H4 (cell line): ENCODE measurements around the gene SHISA6. TPM values are rescaled to one million over a fixed set of nuclear protein-coding genes. Genes with fewer than 3 reads are reported as not detected.
"Not testable (repeated sequence)": the region's sequence is repeated elsewhere in the genome, so short reads cannot be mapped to it uniquely, and the experiment has no call there.

ENCODE experiments used
- DNase-seq: peaks from one replicate; pipeline ENCODE4 v3.0.0-alpha.2; 2015; ENCODE audit warnings: low spot score
- total RNA-seq: library from RNA; depleted of rRNA; stranded (reverse); fragments of >200 nt; shearing (Covaris generic); gene quantifications from 2 replicates; pipeline ENCODE4 v1.2.3, GENCODE V29; 2014

Gene SHISA6
- total RNA-seq, 1 experiment from 2014 or later = not detected

DNA sequence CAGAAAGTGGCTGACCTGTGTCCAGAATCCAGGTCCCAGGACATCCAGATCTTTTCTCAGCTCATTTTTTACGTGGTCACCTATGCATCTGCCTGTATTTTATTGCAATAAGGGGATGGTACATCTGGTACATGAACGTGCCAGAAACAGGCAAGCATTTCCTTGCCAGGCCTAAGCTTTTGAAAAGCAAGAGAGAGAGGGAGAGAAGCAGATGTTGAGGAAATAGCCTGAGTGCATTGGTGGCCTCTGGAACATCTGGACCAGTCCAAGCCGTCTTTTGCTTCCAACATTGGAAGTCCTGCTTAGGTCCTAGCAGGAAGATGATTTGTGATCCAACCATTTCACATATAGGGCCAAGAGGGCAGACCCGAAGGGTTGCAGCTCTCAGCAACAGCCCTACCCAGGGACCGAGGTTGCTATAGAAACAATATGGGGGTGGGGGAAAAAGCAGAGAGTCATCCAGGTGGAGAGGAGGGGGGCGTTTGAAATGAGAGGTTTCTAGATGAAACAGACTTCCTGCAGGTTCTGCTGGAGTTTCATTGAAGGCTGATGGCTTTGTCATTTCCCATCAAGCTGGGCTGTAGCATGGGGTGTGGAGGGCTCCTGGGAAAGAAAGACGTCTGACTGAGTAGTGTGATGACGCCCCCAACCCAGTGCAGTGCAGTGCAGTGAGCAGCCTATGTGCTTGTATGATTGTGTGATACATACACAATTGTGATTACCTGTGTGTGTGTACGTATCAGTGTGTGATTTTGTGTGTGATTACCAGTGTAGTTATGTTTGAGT is 61.6 kb downstream of the SHISA6 start:
- no peak for DNase-seq

DNA sequence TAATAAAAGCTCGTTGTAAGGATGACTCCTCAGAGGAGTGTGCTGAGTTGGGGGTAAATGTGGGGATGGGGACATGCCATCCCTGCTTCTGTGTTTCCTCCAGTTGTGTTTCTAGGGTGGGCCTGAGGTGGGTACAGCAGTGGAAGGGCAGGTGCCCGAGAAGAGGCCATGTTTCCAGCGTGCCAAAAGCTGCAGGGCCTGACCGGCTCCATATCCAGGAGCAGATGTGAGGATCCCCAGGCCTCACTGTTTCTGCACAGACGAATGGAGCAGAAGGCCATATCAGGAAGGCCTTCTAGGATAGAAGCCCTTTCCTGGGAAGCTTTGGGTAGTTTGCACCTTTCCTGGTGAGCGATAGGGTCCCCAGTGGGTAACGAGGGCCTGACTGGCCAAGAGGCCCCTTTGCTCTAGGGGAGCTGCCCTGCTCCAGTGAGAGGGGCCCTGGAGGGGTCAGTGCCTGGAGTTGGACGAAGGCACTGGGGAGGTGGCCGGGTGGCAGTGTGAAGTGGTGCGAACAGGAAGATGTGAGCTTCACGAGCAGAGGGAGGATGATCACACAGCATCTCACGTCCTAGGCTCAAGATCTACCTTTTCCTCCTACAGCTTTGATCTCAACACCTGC is 62.9 kb downstream of the SHISA6 start:
- no peak for DNase-seq

DNA sequence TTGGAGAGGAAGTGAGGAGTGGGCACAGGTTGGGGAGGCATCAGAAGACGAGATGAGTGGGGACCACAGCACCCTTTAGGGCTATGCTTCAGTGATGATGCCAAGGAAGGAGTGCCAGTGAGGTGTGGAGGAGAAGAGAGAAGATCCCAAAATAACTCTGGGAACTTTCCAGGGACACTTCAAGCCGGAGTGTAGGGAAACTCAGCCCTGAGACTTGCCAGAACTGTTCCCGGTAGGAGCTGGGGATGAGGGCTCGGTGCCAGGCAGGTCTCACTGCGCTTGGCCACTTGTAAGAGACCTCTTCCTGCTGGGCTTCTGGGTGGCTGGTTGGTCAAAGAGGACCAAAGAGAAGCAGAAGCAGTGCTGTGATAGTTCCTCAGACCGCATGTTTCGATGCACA is 63.6 kb downstream of the SHISA6 start:
- no peak for DNase-seq

DNA sequence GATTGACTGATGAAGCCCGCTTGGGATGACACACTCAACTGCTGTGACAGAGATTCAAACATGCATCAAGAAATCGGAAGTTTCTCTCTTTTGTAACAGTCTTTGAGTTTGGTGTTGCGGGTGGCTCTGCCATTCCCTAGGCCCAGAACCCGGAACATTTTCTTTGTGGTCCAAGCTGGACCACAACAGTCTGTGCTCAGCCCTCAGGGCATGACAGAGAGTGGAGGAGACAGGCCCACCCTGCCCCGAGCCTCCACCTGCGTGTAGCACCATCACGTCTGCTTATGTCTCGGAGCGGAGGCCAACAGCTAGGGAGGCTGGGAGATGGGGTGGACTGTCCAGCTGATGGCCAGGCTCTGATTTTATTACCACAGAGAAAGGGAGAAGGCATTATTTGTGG is 64.5 kb downstream of the SHISA6 start:
- no peak for DNase-seq

DNA sequence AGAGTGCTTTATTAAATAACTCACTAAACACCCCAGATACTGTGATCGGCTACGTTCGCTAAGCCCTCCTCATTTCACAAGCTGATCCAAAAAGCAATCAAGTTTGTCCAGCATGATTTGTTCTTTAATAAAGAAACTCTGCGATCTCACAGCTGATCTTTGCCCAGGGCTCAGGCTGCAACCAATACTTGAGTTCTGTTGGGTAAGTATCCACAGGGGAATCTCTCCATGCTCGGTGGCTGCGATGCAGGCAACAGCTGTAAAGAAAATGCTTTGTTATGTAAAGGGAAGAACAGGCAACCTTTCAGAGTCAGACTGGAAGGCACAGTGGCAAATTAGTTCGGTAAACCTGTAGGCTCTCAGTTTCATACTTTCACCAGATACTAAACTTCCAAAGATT is 67.5 kb downstream of the SHISA6 start:
- DNase-seq = no peak

DNA sequence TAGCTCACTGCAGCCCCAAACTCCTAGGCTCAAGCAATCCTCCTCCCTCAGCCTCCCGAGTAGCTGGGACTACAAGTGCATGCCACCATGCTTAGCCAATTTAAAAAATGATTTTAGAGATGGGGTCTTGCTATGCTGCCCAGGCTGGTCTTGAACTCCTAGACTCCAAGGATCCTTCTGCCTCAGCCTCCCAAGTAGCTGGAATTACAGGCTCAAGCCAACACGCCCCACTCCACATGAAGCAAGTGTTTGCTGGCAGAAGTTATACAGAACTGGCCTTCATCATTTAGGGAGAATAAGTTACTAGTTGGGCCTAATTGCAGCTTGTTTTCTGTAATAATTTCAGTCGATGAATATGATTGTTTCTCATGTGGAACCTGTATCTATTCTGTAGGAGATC is 68.0 kb downstream of the SHISA6 start:
- DNase-seq = no peak

DNA sequence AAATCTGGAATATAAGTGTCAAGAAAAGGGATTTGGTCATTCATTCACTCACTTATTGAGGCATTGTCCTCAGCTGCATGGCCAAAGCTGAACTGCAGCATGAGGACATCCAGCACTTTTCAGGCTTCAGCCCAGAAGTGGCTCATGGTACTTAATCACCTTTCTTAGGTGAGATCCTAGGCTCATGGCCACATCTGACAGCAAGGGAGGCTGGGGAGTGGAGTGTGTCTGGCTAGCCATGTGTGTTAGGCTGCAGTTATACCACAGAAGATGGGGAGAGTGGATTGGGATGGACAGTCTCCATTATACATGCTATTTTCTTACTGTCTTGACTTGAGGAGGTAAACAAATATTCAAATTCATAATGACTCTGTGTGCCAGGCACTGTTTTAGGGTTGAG is 68.8 kb downstream of the SHISA6 start:
- DNase-seq = no peak

DNA sequence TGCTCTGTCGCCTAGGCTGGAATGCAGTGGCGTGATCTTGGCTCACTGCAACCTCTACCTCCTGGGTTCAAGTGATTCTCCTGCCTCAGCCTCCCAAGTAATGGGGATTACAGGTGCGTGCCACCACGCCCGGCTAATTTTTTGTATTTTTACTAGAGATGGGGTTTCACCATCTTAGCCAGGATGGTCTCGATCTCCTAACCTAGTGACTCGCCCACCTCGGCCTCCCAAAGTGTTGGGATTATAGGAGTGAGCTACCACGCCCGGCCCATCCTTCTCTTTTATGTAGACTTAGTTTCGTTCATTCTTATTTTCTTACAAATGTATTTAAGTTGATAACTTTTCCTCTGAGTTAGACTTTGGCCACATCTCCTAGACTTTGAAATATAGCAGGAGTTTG is 75.4 kb downstream of the SHISA6 start:
- not testable (repeated sequence) for DNase-seq

DNA sequence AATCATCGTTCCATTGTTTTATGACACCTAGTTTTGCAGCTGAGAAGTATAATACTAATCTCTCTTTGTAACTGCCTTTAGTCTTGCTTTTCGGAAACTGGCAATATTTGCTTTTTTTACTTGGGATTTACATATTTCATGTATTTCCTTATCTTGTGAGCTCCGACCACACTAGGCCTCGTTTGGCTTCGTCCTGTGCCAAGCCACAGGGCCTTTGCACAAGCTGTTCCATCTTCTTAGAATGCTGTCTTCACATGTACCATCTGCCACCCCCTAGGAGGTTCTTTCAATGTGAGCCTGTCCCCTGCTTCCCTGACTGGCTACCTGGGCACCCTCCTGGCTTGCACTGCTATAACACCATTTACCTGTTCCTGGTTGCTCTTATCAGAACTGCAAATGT is 77.2 kb downstream of the SHISA6 start:
- no peak for DNase-seq

DNA sequence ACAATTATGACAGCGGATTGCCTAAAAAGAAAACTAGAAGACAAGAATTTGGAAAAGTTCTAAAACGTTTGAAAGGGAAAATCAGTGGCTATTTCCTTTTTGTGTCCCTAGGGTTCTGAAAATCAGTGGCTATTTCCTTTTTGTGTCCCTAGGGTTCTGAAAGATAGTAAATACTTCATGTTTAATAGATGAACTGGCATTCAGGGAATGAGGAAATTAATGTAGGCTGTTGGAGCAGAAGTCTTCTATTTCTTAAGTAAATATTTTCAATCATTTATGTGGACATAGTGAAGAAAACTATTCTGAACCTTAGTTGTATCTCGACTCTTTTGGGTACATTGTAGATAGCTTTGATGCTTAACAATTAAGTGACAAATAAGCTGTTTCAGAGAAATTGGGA is 78.9 kb downstream of the SHISA6 start:
- no peak for DNase-seq

DNA sequence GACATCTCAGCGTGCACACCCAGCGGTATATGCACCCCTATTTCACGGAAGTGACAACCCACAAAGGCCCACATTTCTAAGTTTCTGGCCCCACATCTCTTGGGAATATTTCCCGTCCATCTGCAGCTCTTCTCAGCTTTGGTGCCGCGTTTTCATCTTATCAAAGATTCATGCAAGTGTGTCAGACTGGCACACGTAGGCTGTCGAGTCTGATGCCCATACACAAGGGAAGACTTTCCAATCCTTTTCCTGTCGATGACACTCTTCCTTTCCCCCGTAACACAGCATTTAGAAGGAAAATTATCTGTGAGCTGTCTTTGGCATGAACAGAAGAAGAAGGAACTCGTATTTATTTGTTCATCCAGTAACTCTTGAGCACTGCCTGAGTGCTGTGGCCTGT is 83.0 kb downstream of the SHISA6 start:
- no peak for DNase-seq

DNA sequence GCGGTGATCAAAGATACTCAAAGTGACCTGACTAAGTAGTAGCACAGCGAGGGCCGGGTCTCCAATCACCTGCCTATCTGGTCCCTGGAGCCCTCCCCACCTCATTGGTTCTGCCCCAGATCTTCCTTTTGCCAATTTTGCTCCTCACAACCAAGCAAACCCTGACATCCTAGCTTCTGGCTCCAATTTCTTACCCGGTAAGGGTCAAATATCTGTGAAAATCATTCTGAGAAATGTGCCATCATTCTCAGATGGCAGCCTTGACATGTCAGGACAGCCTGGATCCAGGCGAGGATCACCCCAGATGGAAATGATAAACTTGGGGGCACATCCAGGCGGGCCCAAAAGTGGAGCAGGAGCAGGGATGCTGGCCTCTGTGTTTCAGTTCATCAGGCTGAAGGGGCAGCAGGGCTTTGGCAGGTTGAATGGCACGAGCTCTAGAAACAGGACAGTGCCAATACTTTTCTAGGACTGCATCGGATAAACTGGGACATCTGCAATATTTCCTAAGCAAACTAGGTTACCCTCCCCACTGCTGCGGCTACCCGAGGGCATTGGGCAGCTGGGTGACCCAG is 83.9 kb downstream of the SHISA6 start:
- no peak for DNase-seq

DNA sequence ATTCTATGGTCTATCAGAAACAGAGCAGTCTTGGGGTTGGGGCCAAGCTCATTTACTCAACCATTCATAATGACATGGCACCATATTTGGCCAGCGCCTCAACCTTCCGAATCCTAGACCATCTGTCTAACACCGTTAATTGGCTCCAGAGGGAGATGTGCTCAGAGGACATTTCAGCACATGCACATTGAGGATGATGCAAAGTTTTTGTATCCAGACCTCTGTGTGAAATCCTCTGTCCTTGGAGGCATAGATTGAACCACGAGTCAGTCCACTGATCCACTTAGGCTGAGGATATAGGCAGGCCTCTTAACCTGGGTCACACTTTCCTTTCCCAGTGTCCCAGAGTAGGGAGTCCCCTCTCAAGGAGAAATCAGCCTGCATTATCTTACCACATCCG is 85.5 kb downstream of the SHISA6 start:
- DNase-seq = no peak

DNA sequence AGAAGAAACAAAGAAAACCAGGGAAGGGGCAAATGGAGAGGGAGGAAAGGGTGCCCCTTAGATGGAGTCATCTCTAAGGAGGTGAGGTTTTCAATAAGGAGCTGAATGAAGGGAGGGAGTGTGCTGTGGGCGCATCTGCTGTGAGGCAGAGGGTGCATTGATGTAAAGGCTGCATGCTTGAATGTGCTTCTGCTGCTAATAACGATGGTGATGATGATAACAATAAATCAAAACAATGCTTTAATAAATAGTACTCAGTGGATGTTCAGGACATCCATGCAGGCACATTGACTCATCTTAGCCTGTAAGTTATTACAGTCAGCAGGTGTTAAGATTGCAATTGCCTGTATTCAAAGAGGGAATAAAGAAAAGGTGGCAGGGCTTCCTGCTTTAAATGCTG is 87.8 kb downstream of the SHISA6 start:
- no peak for DNase-seq

DNA sequence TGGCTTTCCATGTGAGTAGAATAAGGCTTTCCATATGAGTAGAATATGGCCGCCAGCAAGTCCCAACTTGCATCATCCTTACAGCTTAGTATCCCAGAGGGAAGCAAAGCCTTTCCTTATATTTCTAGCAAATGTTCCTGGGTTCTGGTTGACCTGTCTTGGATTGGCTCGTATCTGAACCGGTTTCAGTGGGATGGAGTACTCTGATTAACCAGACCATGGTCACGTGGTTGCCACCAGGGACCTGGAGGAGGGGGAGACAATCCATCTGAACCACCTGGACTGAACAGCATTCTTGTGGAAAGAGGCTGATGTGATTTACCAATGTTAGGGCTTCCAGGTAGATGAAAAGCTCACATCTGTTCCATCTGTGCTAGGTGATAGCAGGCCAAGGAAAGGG is 89.0 kb downstream of the SHISA6 start:
- no peak for DNase-seq

DNA sequence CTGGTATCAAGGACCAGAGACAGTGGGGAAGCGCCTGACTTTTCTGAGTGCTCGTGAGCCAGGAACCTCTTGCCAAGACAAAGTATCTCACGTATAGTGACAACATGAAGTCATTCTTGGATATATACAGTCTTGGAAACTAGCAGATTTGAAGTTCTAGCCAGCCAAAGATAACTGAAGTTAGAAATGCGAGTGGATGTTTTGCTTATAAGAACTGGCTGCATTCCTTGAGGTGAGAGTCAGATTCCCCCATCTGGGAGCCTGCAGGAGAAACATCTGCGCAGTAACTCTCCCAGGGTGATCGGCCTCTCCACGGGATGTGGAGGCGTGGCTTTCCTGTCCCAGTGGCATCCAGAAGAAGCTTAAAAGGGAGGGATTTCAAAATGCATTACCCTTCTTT is 89.8 kb downstream of the SHISA6 start:
- peak; percentile 31 for DNase-seq

DNA sequence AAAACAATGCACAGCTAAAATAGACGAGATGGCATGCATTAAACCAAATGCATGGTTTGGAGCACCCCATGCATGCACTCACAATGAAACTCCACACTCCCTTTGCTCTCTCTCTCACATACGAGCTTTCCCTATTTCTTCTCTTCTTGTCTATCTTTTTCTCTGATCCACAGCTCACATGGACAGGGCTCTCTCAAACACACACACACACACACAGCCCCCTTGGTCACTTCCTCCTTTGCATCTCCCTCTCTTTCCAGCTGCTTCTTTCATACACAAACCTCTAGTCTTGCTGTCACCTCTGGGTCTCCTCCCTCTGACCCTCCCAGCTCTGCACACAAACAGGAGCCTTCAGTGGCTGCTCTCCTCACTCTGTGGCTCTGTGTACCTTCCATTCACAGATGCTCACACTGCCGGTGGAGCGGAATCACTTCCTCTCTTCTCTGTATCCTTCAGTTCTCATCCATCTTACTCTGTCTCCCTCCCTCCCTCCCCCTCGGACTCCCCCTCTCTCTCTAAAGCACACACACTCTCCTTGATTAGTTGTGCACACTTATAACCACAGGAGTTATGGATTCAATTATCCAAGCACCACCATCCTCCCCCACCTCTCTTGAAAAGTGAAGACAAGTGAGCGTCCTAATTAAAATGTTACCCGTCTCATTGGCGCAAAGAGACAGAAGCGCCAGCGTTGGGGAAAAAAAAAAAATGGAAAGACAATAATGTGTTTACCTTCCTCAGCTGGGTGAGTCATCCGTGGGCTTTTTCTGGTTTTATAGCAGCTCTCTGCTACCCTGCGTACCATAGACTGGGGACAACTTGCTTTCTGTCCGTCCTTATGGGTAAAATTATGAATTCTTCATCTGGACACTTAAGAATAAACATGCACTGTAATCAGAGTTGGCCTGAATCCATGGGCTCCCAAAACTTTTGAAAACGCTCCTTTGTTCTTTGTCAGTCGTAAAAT is 90.8 kb downstream of the SHISA6 start:
- no peak for DNase-seq

DNA sequence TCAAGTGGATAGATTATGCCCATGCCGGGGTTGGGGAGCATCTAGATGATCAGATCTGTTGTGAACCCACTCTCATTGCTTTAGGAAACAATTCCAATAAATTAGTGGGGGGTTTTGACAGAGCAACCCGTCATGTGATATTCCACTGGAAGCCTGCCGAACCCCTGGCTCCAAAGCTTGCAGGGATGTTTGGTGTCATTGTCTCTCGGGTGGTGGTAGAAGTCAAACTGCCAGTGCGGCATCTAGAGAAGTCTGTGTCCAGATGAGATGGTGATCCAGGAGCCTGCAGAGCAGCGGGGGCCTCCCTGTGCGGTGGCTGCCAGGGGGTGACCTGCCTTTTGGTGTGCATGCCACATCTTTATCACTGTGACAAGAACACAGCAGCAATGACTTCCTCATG is 91.7 kb downstream of the SHISA6 start:
- DNase-seq = no peak

DNA sequence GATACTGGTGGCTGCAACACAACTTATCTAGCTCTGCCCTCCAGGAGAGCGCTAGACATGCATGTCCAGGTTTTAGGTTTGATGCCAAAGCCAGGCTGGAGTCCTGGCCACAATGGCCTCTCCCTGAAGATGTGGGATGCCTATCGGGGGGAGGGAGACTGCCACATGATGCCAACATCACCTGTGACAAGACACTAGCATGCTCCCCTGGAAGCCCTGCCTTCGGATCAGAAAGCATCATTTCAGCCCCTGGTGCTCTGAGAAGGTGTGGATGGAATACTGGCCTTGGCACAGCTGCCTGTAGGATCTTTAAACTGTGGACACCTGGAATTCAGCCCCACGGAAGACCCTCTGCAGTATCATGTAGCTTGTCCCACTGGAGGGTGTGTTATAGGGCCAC is 93.5 kb downstream of the SHISA6 start:
- DNase-seq = no peak

DNA sequence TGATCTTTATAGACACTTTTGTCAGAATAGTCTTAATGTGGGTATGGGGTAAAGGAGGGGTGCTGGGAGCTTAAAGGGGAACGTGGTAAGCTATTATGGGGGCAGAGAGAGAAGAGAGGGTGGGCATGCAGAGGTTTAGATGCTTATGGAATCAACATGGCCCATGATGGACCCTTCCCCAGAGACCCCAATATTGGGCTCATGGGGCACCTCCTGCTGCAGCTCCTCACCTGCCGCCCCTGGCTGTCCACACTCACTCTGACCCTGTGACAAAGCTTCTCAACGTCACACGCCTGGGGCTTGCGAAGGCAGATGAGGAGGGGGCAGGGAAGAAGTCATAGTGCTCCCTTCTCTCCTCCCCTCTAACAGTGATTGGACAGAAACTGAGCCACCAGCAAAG is 95.3 kb downstream of the SHISA6 start:
- DNase-seq = no peak

DNA sequence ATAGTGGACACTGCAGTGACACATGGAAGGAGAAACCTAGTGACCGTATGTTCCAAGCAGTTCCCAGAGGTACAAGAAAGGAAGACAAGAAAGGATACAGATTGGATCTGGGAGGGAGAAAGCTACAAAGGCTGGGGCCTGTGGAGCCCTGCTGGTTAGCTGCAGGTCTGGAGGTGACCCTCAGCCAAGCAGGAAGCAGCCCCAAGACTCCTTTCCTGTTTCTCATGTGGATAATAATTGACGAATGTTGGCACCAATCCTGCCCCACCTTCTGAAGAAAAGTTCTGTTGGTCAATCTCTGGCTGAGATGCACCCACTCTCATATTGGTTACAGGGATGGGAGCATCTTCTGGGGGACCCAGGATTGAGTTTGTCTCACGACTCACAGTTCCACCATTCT is 99.8 kb downstream of the SHISA6 start:
- no peak for DNase-seq

DNA sequence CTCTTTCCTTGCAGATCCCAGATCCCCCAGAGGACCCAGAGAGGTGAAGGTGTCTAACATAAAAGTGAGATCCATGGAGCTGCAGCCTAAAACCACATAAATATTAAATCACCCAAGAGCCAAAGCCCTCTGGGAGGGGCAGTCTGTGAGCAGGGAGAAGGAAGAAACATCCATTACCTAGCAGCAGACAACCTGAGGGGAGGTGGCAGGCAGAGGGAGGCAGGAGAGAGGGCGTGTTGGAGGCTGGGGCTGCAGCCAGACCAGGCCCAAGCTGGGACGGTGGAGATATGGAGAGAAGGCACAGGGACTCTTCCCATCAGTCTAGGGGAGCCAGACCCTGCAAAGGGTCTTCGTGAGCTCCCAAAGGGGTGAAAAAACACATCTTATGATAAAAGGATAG is 101.1 kb downstream of the SHISA6 start:
- no peak for DNase-seq
